GM19438 (cell line): ENCODE measurements around the gene FLVCR2.

Experiments used
- ATAC-seq: cut with Tn5 transposase; IDR thresholded peaks from one replicate; pipeline ENCODE4 v1.9.1; 2021; ENCODE audit warnings: low read depth; ENCODE audit not compliant: unreplicated experiment

Gene FLVCR2

DNA sequence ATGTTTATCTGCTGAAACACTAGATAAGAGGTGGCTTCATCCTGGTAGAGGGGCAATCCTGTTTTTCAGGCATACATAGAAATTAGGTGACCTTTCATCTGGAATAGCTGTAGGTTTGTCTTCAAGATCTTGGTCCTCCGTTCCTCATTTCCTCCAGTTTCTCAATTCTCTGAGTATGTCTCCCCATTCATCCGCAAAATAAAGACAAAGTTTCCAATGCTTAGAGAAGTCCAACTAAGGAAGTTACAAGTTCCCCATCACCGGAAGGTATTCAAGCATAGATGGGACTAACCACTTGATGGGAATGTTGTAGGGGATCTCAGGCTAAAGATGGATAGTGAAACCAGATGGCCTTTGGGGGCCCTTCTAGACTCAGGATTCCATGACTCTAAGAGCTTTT, 48.0 kb downstream of the FLVCR2 start:
- no peak for ATAC-seq

GRCh38 chr14:75626863-75627262, 48.4 kb downstream of the FLVCR2 start:
- ATAC-seq: no peak

- no peak for ATAC-seq
Measured at GRCh38 chr14:75627406-75627805, 49.0 kb downstream of the FLVCR2 start.

DNA sequence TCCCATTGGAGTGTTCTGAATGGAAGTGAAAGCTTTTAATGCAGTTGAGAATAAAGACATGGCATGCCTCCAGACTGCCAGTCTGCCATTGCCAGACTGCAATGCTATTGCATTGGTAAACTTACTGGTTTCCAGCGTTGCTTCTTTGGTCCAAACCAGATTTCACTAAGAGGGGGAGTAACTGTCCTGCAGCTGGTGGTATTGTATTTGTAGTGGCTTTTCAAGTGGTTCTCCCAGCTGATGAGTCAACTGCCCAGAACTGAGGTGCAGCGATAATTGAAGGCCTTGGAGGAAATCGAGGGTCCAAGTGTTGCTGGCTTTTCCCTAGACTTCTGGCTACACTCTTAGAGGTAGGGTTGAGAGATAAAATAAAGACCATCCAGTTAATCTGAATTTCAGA, 50.4 kb downstream of the FLVCR2 start:
- ATAC-seq: no peak

DNA sequence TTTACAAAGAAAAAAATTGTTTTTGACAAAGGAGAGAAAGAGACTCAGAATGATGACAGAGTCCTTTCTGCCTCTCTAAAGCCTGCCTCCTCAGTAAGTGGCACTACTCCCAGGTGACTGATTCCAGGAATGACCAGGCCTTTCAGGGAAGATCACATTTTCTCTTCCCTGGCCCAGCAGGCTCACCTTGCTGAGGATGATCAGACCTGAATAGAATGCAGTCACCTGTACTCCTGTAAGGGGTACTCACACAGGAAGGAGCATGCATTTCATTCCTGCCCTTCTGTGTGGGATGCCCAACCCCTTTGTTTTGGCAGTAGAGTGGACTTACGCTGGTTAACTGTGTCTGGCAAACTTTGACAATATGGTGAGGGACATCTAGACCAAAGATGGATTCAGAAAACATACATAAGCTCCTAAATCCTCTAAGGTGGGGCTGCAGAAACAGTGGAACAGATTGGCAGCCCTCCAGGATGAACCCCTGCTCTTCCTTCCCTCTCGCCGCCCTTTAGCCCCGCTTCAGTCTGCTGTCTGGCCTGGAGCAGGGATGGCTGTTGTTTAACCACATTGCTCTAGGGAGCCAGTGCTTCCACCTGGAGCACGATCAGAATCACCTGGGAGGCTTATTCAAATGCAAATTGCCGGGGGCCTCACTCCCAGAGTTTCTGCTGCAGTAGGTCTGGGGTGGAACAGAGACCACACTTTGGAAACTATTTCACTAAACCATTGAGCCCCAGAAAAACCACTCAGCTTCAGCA, 52.5 kb downstream of the FLVCR2 start:
- no peak for ATAC-seq

DNA sequence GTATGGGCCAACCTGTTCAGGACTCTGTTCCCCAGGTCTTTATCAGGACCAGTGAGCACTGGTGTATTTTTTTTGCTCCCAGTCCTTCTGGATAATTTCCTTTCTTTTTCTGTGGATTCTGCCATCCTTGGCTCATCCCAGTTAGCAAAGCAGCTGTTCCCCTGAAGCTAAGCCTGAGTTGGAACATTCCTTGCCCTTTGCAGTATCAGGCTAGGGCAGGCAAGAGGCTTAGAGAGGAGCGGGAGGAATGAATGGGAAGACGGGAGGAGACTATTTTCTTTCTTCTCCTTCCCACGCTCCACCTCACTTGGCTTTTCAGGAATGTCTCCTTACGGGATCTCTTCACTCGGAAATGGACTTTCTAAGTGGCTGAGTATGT, 53.0 kb downstream of the FLVCR2 start:
- ATAC-seq: no peak

- ATAC-seq: no peak
Measured at GRCh38 chr14:75634848-75635247, 56.4 kb downstream of the FLVCR2 start.

- ATAC-seq: no peak
Measured at GRCh38 chr14:75636100-75636692, 57.8 kb downstream of the FLVCR2 start.

- no peak for ATAC-seq
Measured at GRCh38 chr14:75640876-75641275, 62.5 kb downstream of the FLVCR2 start.

DNA sequence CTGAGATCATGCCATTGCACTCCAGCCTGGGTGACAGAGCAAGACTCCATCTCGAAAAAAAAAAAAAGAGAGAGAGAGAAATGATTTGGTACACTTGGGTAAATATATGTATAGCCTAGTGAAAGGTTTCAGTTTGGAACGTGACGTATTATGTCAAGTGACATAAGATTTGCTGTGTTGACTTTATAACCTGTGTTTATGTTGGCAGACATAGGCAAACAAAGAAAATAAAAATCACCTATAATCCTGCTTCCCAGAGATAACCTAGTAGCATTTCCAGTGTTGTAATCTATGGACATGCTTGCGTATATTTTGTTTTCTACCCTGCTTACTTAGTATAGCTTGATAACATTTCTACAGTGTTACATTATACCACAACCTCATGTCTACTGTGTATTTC, 65.6 kb downstream of the FLVCR2 start:
- no peak for ATAC-seq

DNA sequence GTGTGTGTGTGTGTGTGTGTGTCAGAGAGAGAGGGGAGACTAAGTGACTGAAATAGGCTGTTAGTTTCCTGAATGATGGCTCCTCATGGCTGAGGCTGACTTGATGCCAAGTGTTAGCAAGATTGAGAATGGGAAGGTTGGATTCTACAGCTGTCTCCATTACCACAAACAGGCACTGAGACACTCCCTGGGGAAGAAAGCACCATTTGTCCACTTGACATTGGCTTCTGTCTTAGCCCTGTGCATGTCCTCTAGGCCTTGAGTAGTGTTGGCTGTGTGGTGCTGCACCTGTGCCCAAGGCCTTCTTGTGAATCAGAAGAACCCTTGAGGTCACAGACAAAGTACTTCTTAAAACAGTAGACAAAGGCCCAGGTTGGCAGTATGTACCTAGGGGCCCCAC, 66.6 kb downstream of the FLVCR2 start:
- ATAC-seq: no peak

- ATAC-seq: no peak
Measured at GRCh38 chr14:75646762-75647161, 68.3 kb downstream of the FLVCR2 start.

DNA sequence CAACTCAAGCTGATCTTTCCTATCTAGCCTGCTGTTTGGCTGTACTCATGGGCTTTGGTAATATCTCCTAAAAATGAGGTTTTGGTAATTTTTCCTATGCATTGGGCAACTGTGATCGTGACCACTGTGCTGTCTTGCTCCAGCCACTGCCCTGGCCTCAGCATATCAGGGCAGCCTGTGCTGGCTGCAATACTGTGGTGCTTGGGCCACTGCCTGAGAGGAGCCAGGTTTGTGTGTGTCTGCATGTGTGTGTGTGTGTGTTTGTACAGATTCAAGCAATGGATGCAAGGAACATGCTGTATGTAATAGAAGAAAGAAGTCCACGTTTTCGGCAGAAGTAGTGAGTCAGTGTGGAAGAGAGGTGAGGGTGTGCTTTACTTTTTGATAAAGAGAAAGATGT, 69.2 kb downstream of the FLVCR2 start:
- ATAC-seq: no peak

DNA sequence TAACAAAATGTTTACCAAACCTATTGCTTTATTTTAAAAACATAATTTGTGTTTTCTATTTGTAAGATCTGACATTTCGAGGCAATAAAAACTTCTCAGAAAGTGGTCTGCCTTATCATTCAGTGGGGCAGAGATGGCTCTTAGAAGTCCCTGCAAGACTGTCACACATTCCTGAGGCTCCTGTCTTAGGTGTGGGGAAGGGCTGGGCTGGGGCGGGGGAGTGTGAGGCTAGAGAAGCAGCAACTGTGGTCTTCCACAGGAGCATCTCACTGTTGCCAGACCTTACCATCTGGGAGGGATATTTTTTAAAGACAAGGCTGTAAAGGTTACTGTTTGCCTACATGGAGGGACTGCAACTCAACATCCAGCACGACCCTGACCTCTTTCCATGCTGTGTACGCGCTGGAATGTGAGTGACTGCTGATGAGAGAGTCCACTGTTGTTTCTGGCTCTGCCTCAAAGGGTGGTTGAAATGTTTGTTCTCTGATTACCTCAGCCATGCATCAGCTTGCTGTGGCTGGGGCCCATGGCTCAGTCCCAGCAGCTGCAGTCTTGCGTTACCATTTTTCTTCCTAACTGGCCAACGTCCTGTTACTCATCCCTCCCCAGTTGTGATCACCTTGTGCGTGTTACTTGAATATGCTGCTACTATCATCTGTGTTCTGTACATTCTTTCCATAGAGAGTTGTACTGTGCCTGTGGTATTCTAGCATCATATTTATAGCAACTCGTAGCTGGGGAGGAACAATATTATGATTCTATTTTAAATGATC, 69.8 kb downstream of the FLVCR2 start:
- ATAC-seq: no peak

DNA sequence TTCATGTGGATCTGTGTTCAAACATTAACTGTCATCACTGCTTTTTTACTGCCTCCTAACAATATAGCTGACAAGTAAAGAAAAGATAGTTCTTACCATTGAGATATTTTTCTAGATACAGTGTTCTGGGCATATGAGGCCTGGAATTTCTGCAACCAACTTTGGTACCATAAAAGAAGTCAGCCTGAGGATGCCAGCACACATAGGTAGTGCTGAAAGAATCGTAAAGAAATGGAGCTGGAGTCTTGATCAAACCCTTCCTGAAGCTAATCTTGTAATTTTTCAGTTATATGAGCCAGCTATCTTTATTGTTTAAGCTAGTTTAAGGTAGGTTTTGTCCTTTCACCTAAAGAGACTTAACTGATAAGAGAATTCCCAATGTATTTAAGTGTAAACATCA, 70.9 kb downstream of the FLVCR2 start:
- no peak for ATAC-seq

DNA sequence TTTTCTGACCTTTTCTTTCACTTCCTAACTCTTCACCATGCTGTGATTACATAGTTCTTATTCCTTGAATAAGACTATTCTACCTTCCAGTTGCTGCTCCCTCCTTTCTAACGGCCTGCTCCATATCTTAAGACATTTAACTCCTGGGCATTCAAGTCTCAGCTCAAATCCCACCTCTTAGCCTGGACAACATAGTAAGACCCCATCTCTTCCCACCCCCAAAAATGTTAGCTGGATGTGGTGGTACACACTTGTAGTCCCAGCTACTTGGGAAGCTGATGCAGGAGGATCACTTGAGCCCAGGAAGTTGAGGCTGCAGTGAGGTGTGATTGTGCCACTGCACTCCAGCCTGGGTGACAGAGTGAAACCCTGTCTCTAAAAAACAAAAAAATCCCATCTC, 71.4 kb downstream of the FLVCR2 start:
- ATAC-seq: no peak

DNA sequence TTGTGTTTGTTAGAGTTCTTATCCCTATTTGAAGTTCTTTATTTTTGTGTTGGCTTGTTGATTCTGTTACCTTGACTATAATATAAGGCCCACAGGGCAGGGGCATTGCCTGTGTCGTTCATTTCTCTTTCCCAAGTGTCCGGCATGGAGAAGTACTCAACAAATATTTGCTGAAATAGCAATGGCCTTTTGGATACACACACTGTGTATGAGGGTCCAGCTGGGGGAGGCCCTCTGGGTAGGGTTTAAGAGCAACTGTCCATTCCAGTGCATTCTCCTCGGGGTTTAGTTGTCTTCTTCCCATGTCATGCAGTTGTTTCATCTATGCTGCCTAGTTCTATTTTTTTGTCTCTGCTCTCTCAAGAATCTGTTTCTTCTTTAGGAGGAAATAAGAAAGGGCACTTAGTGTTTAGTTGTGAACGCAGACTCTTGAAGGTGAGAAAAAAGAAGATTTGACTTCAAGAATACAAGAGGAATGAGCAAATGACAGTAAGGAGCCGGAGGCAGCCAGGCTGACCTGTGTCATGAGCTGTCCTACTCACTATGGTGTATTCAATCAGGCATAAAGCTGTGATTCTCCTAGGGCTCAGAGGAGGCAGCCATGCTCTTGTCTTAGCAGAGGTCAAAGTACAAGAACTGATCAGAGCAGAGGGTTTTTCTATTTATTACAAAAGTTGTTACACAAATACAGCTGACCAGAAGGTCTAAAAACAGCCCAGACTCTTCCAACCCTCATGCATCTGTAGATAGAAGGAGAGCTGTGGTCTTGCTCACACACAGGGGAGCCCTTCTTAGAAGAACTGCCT, 72.0 kb downstream of the FLVCR2 start:
- no peak for ATAC-seq

GRCh38 chr14:75653563-75653962, 75.1 kb downstream of the FLVCR2 start:
- ATAC-seq: no peak

- no peak for ATAC-seq
Measured at GRCh38 chr14:75654127-75654732, 75.8 kb downstream of the FLVCR2 start.

- ATAC-seq: no peak
Measured at GRCh38 chr14:75655235-75655634, 76.8 kb downstream of the FLVCR2 start.

DNA sequence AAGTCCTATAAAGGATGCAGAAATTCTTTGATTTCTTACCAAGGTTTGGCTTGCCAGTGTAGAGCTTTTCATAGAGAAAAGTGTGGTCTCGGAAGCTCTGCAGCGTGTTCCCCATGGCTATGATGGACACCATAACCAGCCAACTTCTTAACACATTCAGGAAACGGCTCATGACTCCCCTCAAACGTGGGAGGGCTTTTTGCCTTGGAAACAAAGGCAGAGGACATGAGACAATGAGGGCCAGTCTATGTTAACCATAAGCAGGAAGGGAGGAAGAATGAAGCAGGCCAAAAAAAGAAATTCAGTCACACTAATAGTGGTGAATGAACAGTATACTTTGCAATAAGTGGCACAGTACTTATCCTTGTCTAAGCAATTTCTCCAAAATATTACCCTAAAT, 78.9 kb downstream of the FLVCR2 start:
- no peak for ATAC-seq
